Activated B cell treated with CpG ODN at 0.5 μM for 24 hours (primary cell): Measurements from ENCODE around the gene EHMT1. TPM values are rescaled to one million over a fixed set of nuclear protein-coding genes. Genes with fewer than 3 reads are reported as not detected.

Experiments
- ATAC-seq: fragments of 200-7000 bp; cut with Tn5 transposase; one replicate; pipeline ENCODE4 v1.10.0; 2021; ENCODE audit warnings: low read depth, mild to moderate bottlenecking, moderate library complexity
- CTCF ChIA-PET: fragments of 350-600 bp; sonication (Branson Sonifier 250); formaldehyde crosslinking; loops from one replicate; lab custom pipeline; 2021; ENCODE audit warnings: antibody characterized with exemption; lab: Charles Lee
- POLR2A ChIA-PET: fragments of 350-600 bp; sonication (Branson Sonifier 250); formaldehyde crosslinking; loops from one replicate; lab custom pipeline; 2021; ENCODE audit warnings: antibody characterized with exemption; lab: Charles Lee
- DNase-seq: peaks from one replicate; pipeline ENCODE4 v3.0.0; 2022
- H3K27ac Mint-ChIP-seq: one replicate; pipeline ENCODE4 v1.8.0; 2020; ENCODE audit warnings: mixed read lengths
- H3K27me3 Mint-ChIP-seq: one replicate; pipeline ENCODE4 v1.8.0; 2021; ENCODE audit warnings: mixed read lengths
- H3K36me3 Mint-ChIP-seq: one replicate; pipeline ENCODE4 v1.8.0; 2021; ENCODE audit warnings: low read depth, mixed read lengths
- H3K4me1 Mint-ChIP-seq: one replicate; pipeline ENCODE4 v1.8.0; 2021; ENCODE audit warnings: mixed read lengths
- H3K4me3 Mint-ChIP-seq: one replicate; pipeline ENCODE4 v1.8.0; 2020; ENCODE audit warnings: mild to moderate bottlenecking, mixed read lengths
- H3K9me3 Mint-ChIP-seq: one replicate; pipeline ENCODE4 v1.8.0; 2020; ENCODE audit warnings: mixed read lengths
- CTCF ChIP-seq: fragments of 200-600 bp; IDR thresholded peaks from one replicate; pipeline ENCODE4 v1.8.0; 2022; ENCODE audit warnings: antibody characterized with exemption, mild to moderate bottlenecking
- intact Hi-C: fragments of 100-400 bp; cut with micrococcal nuclease; formaldehyde crosslinking; loops from one replicate; pipeline ENCODE4 v1.15.1; 2024
- total RNA-seq: library from RNA; stranded (reverse); gene quantifications from 2 replicates; pipeline ENCODE4 v1.2.3, GENCODE V29; 2022

EHMT1 gene
- total RNA-seq, 1 donor from 2014 or later, result 163 TPM

- peak overlapping the region; percentile 82 for H3K27ac Mint-ChIP-seq
- ChIA-PET POLR2A (interaction anchor here (1.3 kb wide), 1 partner anchor 41 kb away, joined by 3 read pairs; no protein-coding TSS in a partner anchor), CTCF (interaction anchor here (1.1 to 2.6 kb wide), 4 partner anchors 21 to 98 kb away, joined by 3 to 13 read pairs (median 9); partner anchors contain the start of gene EHMT1)
- no peak overlapping the region for H3K4me3 Mint-ChIP-seq
- H3K36me3 Mint-ChIP-seq, result peaks cover 19% of the 10 kb centered on the region
- intact Hi-C loops, result loop anchor here (1.0 to 10.0 kb wide), 6 partner anchors 21 to 347 kb away; no protein-coding TSS in a partner anchor
- H3K9me3 Mint-ChIP-seq, result no peaks in the 10 kb centered on the region
- no peaks in the 10 kb centered on the region for H3K27me3 Mint-ChIP-seq
- peaks cover 72% of the 10 kb centered on the region for H3K4me1 Mint-ChIP-seq
- ATAC-seq (no peak), DNase-seq (no peak)
- no peak for TF ChIP-seq CTCF
Observed at GRCh38 chr9:137673886-137674285, 55.1 kb downstream of the EHMT1 start.

- ATAC-seq (no peak), DNase-seq (no peak)
- peaks cover 17% of the 10 kb centered on the region for H3K36me3 Mint-ChIP-seq
- peak overlapping the region; percentile 27 for H3K27ac Mint-ChIP-seq
- CTCF ChIA-PET, result interaction anchor here (2.6 kb wide), 1 partner anchor 21 kb away, joined by 13 read pairs; no protein-coding TSS in a partner anchor
- H3K4me3 Mint-ChIP-seq, result no peak overlapping the region
- H3K27me3 Mint-ChIP-seq, result no peaks in the 10 kb centered on the region
- POLR2A ChIA-PET, result no interaction called here
- intact Hi-C loops, result loop anchor here (5.0 to 10.0 kb wide), 2 partner anchors 33 to 130 kb away; no protein-coding TSS in a partner anchor
- no peak for TF ChIP-seq CTCF
- H3K4me1 Mint-ChIP-seq, result peaks cover 72% of the 10 kb centered on the region
- no peaks in the 10 kb centered on the region for H3K9me3 Mint-ChIP-seq
Observed at GRCh38 chr9:137674307-137674975, 55.6 kb downstream of the EHMT1 start.

GRCh38 chr9:137674976-137675320 is 56.1 kb downstream of the EHMT1 start:
- no peaks in the 10 kb centered on the region for H3K27me3 Mint-ChIP-seq
- POLR2A ChIA-PET, result interaction anchor here (0.6 to 0.7 kb wide), 2 partner anchors 27 to 92 kb away, joined by 3 read pairs; no protein-coding TSS in a partner anchor
- peaks cover 15% of the 10 kb centered on the region for H3K36me3 Mint-ChIP-seq
- peaks cover 74% of the 10 kb centered on the region for H3K4me1 Mint-ChIP-seq
- peak overlapping the region; percentile 21 for H3K27ac Mint-ChIP-seq
- intact Hi-C loops, result loop anchor here (5.0 to 10.0 kb wide), 2 partner anchors 32 to 130 kb away; no protein-coding TSS in a partner anchor
- TF ChIP-seq CTCF, result no peak
- H3K9me3 Mint-ChIP-seq, result no peaks in the 10 kb centered on the region
- ATAC-seq, result no peak
- CTCF ChIA-PET, result interaction anchor here (2.6 kb wide), 1 partner anchor 20 kb away, joined by 13 read pairs; no protein-coding TSS in a partner anchor
- no peak overlapping the region for H3K4me3 Mint-ChIP-seq
- DNase-seq, result no peak

GRCh38 chr9:137676998-137677397 is 58.2 kb downstream of the EHMT1 start:
- H3K9me3 Mint-ChIP-seq, result no peaks in the 10 kb centered on the region
- ChIA-PET POLR2A (no interaction called here), CTCF (no interaction called here)
- TF ChIP-seq CTCF, result no peak
- DNase-seq, result no peak
- H3K4me3 Mint-ChIP-seq, result no peak overlapping the region
- intact Hi-C loops, result loop anchor here (10.0 kb wide), 1 partner anchor 128 kb away; no protein-coding TSS in a partner anchor
- H3K27me3 Mint-ChIP-seq, result no peaks in the 10 kb centered on the region
- H3K36me3 Mint-ChIP-seq, result peaks cover 7% of the 10 kb centered on the region
- peak overlapping the region; percentile 8 for H3K27ac Mint-ChIP-seq
- no peak for ATAC-seq
- H3K4me1 Mint-ChIP-seq, result peaks cover 78% of the 10 kb centered on the region

GRCh38 chr9:137678202-137678601 is 59.4 kb downstream of the EHMT1 start:
- DNase-seq (no peak), ATAC-seq (no peak)
- Mint-ChIP-seq H3K27me3 (no peaks in the 10 kb centered on the region), H3K4me1 (peaks cover 78% of the 10 kb centered on the region), H3K36me3 (peaks cover 7% of the 10 kb centered on the region), H3K9me3 (no peaks in the 10 kb centered on the region), H3K4me3 (no peak overlapping the region), H3K27ac (peak overlapping the region; percentile 67)
- TF ChIP-seq CTCF, result no peak
- ChIA-PET POLR2A (interaction anchor here (0.7 to 1.3 kb wide), 4 partner anchors 16 to 83 kb away, joined by 3 to 4 read pairs (median 3); no protein-coding TSS in a partner anchor), CTCF (no interaction called here)
- intact Hi-C loops, result loop anchor here (10.0 kb wide), 1 partner anchor 127 kb away; no protein-coding TSS in a partner anchor
